Keratinocyte (primary cell): ENCODE measurements around the gene WDFY1. TPM values are rescaled to one million over a fixed set of nuclear protein-coding genes. Genes with fewer than 3 reads are reported as not detected.

Experiments used
- DNase-seq: peaks from one replicate; pipeline ENCODE4 v3.0.0-alpha.2; 2011; ENCODE audit warnings: low read depth, missing footprints, low spot score
- FAIRE-seq: peaks from 2 replicates; lab custom pipeline; 2011; peaks lifted over from hg19 to GRCh38; lab: Jason Lieb, UNC
- H2AFZ ChIP-seq: 2 replicates; pipeline ENCODE4 v1.6.0; 2012; ENCODE audit warnings: low read length, control low read depth, inconsistent platforms; ENCODE audit not compliant: control insufficient read depth
- H3K27ac ChIP-seq: 2 replicates; pipeline ENCODE4 v1.5.1; 2011; ENCODE audit warnings: low read length; ENCODE audit not compliant: control insufficient read depth, insufficient read depth
- H3K27me3 ChIP-seq: 3 replicates; pipeline ENCODE4 v1.6.0; 2011; ENCODE audit warnings: low read length; ENCODE audit not compliant: control insufficient read depth, insufficient read depth; ENCODE audit errors: extremely low read depth
- H3K36me3 ChIP-seq, 2 experiments: 2 replicates in 1 of 2; 3 replicates in 1 of 2; pipeline ENCODE4 v1.5.1; 2011; ENCODE audit warnings: low read length in 2 of 2, mild to moderate bottlenecking in 1 of 2; ENCODE audit not compliant: control insufficient read depth in 2 of 2, insufficient read depth in 2 of 2; ENCODE audit errors: extremely low read depth in 1 of 2
- H3K4me1 ChIP-seq: 3 replicates; pipeline ENCODE4 v1.5.1; 2011; ENCODE audit warnings: low read length; ENCODE audit not compliant: control insufficient read depth, insufficient read depth; ENCODE audit errors: extremely low read depth
- H3K4me2 ChIP-seq: 3 replicates; pipeline ENCODE4 v1.6.0; 2011; ENCODE audit warnings: low read depth, low read length; ENCODE audit not compliant: control insufficient read depth, insufficient read depth; ENCODE audit errors: extremely low read depth
- H3K4me3 ChIP-seq, 3 experiments: fragments of 200-600 bp in 1 of 3; sonication (generic) in 1 of 3; 2 replicates in 2 of 3; 3 replicates in 1 of 3; pipeline ENCODE4 v1.5.1; 2011 to 2016; ENCODE audit warnings: low read length in 3 of 3, mild to moderate bottlenecking in 3 of 3, control low read depth in 2 of 3, inconsistent platforms in 1 of 3, low read depth in 1 of 3, mixed read lengths in 1 of 3, mixed run types in 1 of 3, moderate library complexity in 1 of 3; ENCODE audit not compliant: control insufficient read depth in 2 of 3, insufficient read depth in 2 of 3; ENCODE audit errors: extremely low read depth in 1 of 3
- H3K79me2 ChIP-seq: 2 replicates; pipeline ENCODE4 v1.6.0; 2012; ENCODE audit warnings: low read length; ENCODE audit not compliant: control insufficient read depth, insufficient read depth
- H3K9ac ChIP-seq: 3 replicates; pipeline ENCODE4 v1.6.0; 2011; ENCODE audit warnings: low read length; ENCODE audit not compliant: control insufficient read depth, insufficient read depth; ENCODE audit errors: extremely low read depth
- H3K9me1 ChIP-seq: 3 replicates; pipeline ENCODE4 v1.6.0; 2011; ENCODE audit warnings: low read length; ENCODE audit not compliant: control insufficient read depth, insufficient read depth; ENCODE audit errors: extremely low read depth
- H3K9me3 ChIP-seq: 2 replicates; pipeline ENCODE4 v1.5.1; 2012; ENCODE audit warnings: low read depth, low read length; ENCODE audit not compliant: control insufficient read depth
- H4K20me1 ChIP-seq: 3 replicates; pipeline ENCODE4 v1.6.0; 2011; ENCODE audit warnings: low read length; ENCODE audit not compliant: control insufficient read depth, insufficient read depth; ENCODE audit errors: extremely low read depth
- EZH2 ChIP-seq: IDR thresholded peaks from one replicate; pipeline ENCODE4 v1.6.1; 2012; ENCODE audit warnings: inconsistent platforms, mild to moderate bottlenecking, low read length, moderate library complexity
- dilution Hi-C: fragments of 300-500 bp; cut with MboI; formaldehyde crosslinking; loops from one replicate; pipeline ENCODE4 v1.7.0; 2020; ENCODE audit warnings: low sequenced_read_pairs; ENCODE audit not compliant: extremely low pct_ligation_motif_present
- polyA plus RNA-seq, 5 experiments: library from polyadenylated mRNA; depleted of rRNA in 3 of 5; stranded (reverse) in 3 of 5; stranded (forward) in 1 of 5; unstranded in 1 of 5; fragments of >200 nt; gene quantifications; 1 replicate in 1 of 5; 2 replicates in 3 of 5; 3 replicates in 1 of 5; pipeline versions ENCODE4 v1.2.1 to v1.2.3, GENCODE V29; 2011 to 2012; ENCODE audit warnings: missing spikeins in 2 of 5, low read depth in 1 of 5, low replicate concordance in 1 of 5
- TF ChIP-seq, protein P1 (sequence below), 3 experiments: IDR thresholded peaks in 1 of 3; conservative IDR thresholded peaks in 1 of 3; optimal IDR thresholded peaks in 1 of 3; 2 replicates in 2 of 3; 3 replicates in 1 of 3; pipeline versions ENCODE3 to v1.5.1; 2011; ENCODE audit warnings: low read length in 3 of 3, mild to moderate bottlenecking in 3 of 3, moderate library complexity in 2 of 3, control low read depth in 1 of 3, inconsistent platforms in 1 of 3; ENCODE audit not compliant: insufficient read depth in 2 of 3; ENCODE audit errors: extremely low read depth in 1 of 3

WDFY1 gene
- polyA plus RNA-seq, 1 donor (not counting 4 experiments of a cell fraction or from before 2014, with no cell fraction given), result 54.9 TPM

DNA sequence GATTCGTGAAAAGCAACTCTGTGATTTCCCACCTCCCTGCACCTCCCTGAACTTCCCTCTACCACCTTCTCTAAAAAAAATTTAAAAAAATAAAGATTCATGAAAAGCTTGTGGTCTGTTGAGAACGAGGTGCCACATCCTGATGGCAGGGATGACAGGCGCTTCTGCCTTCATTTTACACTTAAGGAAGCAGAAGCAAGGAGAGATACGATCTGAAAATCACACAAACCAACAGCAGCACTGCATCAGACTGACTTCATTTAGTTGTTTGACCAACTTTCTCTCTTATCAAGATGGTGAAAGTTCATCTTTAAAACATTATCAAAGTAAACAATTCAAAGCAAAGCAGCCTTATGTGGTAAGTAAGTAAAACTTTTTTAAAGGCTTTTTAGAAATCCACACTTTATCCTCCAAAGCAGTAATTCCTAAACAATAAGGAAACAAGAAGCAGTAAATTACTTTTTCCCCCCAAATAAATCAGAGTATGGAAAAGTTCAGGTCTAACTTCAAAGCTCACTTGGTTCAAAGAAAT is 15.5 kb downstream of the WDFY1 start:
- H3K79me2 ChIP-seq, result peaks cover 58% of the 10 kb centered on the region
- DNase-seq, result no peak

DNA sequence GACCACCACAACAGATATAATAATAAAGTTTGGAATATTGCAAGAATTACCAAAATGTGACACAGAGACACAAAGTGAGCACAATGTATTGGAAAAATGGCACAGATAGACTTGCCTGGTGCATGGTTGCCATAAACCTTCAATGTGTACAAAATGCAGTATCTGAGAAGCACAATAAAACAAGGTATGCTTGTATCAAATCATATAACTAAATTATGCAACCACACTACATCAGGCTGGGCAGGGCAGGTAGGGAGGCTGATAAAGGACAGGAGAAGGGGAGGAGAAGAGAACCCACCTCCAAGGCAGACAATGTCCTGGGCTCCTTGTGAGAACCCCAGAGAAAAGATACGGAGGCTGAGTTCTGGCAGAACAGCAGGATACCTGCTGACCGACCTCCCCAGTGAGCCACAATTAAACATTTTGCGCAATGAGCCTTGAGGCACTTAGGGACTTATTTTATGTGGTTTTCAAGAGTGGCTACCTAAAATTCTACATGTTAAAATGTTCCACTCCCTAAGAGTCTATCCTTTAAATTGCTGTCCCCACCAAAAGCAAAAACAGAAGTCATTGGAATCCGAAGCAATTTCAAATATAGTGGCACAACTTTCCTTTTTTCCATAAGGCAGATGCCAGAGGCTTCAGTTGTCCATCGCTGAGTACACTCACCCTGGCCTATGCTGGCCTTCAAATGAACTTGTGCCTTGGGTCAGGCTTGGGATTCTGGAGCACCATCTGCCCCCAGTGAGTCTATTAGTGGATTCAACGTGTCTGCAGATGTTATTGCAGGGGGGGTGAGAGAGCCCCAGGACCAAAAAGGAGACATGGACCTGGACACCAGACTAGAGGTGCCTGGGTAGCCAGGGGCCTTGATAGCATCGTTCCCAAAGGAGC is 16.8 kb downstream of the WDFY1 start:
- TF ChIP-seq, protein P1, sequence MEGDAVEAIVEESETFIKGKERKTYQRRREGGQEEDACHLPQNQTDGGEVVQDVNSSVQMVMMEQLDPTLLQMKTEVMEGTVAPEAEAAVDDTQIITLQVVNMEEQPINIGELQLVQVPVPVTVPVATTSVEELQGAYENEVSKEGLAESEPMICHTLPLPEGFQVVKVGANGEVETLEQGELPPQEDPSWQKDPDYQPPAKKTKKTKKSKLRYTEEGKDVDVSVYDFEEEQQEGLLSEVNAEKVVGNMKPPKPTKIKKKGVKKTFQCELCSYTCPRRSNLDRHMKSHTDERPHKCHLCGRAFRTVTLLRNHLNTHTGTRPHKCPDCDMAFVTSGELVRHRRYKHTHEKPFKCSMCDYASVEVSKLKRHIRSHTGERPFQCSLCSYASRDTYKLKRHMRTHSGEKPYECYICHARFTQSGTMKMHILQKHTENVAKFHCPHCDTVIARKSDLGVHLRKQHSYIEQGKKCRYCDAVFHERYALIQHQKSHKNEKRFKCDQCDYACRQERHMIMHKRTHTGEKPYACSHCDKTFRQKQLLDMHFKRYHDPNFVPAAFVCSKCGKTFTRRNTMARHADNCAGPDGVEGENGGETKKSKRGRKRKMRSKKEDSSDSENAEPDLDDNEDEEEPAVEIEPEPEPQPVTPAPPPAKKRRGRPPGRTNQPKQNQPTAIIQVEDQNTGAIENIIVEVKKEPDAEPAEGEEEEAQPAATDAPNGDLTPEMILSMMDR (optimal IDR thresholded peaks at IDR 0.05 in 1 of 3, IDR thresholded peaks at IDR 0.05 in 1 of 3, conservative IDR thresholded peaks at IDR 0.05 in 1 of 3; ENCODE audit: extremely low read depth in 1 of 3, insufficient read depth in 2 of 3, low read length in 3 of 3), result no peak
- no peak for TF ChIP-seq EZH2
- Histone ChIP-seq H3K27me3 (no peaks in the 10 kb centered on the region), H2AFZ (no peak overlapping the region), H3K4me2 (no peak overlapping the region), H3K9me3 (no peaks in the 10 kb centered on the region), H3K4me3 (no peak overlapping the region), H3K27ac (no peak overlapping the region), H3K4me1 (peaks cover 2% of the 10 kb centered on the region), H3K79me2 (peaks cover 51% of the 10 kb centered on the region), H3K36me3 (no peaks in the 10 kb centered on the region), H3K9ac (no peak overlapping the region), H4K20me1 (no peaks in the 10 kb centered on the region), H3K9me1 (no peaks in the 10 kb centered on the region)
- dilution Hi-C loops, result no loop called here
- FAIRE-seq (no peak), DNase-seq (no peak)

More for the DNA sequence above, 15.5 kb downstream of the WDFY1 start:
- H3K4me2 ChIP-seq, result no peak overlapping the region
- H3K4me3 ChIP-seq, result no peak overlapping the region
- H4K20me1 ChIP-seq, result no peaks in the 10 kb centered on the region
- no peaks in the 10 kb centered on the region for H3K9me3 ChIP-seq
- no peak for TF ChIP-seq EZH2
- TF ChIP-seq, protein P1 (optimal IDR thresholded peaks at IDR 0.05 in 1 of 3, IDR thresholded peaks at IDR 0.05 in 1 of 3, conservative IDR thresholded peaks at IDR 0.05 in 1 of 3; ENCODE audit: extremely low read depth in 1 of 3, insufficient read depth in 2 of 3, low read length in 3 of 3), result no peak
- H3K27me3 ChIP-seq, result no peaks in the 10 kb centered on the region
- dilution Hi-C loops, result no loop called here
- FAIRE-seq, result no peak
- H3K4me1 ChIP-seq, result peaks cover 6% of the 10 kb centered on the region
- H3K27ac ChIP-seq, result no peak overlapping the region
- no peaks in the 10 kb centered on the region for H3K36me3 ChIP-seq
- H3K9me1 ChIP-seq, result no peaks in the 10 kb centered on the region
- H3K9ac ChIP-seq, result no peak overlapping the region
- no peak overlapping the region for H2AFZ ChIP-seq
